AG04449 (cell line): Measurements from ENCODE around the gene SLC7A14.
"Not testable (repeated sequence)": the region's sequence is repeated elsewhere in the genome, so short reads cannot be mapped to it uniquely, and the experiment has no call there.

Experiments used
- CTCF ChIA-PET: fragments of 350-600 bp; formaldehyde crosslinking; extraction: SDS; loops from one replicate; lab custom pipeline; 2021; ENCODE audit warnings: antibody characterized with exemption; lab: Yijun Ruan, JAX
- POLR2A ChIA-PET: fragments of 400-600, 350-600 bp; formaldehyde crosslinking; extraction: SDS; loops from one replicate; lab custom pipeline; 2020; ENCODE audit warnings: antibody characterized with exemption, inconsistent platforms; lab: Yijun Ruan, JAX
- DNase-seq: peaks from one replicate; pipeline ENCODE4 v3.0.0-alpha.2; 2010; ENCODE audit warnings: low read depth, low spot score
- H3K4me3 ChIP-seq: 2 replicates; pipeline ENCODE4 v1.5.1; 2011; ENCODE audit warnings: low read depth, mild to moderate bottlenecking, control low read depth, low read length
- TF ChIP-seq, protein P1 (sequence below): IDR thresholded peaks from one replicate; pipeline ENCODE4 v1.5.1; 2011; ENCODE audit warnings: mild to moderate bottlenecking, moderate library complexity, low read length, control low read depth, inconsistent platforms; ENCODE audit not compliant: insufficient read depth; ENCODE audit errors: missing control alignments

The SLC7A14 gene

DNA sequence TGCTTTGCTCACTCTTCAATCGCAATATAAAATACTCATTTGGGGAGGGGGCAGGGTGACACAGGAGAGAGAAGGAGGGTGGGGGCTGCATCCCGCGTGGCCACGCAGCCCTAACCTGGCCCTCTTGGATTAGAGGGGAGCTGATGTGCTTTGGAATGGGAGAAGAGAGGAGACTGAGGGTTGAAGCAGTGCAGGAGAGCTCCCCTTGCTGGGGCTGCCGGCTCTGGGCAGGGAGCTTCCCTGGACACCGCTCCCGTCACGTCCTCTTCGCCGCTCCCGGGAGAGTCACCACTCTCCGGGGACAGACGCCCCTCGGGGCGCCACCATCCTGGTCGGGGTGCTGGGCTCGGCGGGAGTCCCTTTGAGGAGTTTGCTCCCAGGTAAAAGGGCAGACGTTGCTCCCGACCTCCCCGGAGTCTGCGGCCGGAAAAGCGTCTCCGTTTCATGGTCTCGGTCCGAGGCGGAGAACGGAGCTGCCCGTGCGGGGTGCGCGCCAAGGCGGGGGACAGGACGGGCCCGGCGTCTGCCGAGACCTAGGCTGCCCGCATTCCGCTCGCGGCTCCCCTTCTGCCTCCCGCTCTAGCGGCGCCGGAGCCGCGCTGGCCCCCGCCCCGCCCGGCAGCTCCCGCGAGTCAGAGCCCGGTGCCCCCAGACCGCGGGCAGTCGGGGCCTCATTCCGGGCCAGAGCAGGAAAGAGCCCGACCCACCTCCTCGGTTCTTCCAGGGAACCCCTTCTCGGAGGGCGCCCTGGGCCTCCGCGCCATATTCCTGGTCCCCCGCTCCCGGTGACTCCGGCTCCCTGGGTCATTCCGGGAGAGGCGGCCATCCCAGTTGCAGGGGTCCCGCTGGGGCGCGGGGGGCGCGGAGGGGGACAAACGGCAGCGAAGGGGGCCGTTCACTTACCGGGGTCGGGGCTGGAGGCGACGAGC, 603 bp downstream of the SLC7A14 start:
- TF ChIP-seq, protein P1, sequence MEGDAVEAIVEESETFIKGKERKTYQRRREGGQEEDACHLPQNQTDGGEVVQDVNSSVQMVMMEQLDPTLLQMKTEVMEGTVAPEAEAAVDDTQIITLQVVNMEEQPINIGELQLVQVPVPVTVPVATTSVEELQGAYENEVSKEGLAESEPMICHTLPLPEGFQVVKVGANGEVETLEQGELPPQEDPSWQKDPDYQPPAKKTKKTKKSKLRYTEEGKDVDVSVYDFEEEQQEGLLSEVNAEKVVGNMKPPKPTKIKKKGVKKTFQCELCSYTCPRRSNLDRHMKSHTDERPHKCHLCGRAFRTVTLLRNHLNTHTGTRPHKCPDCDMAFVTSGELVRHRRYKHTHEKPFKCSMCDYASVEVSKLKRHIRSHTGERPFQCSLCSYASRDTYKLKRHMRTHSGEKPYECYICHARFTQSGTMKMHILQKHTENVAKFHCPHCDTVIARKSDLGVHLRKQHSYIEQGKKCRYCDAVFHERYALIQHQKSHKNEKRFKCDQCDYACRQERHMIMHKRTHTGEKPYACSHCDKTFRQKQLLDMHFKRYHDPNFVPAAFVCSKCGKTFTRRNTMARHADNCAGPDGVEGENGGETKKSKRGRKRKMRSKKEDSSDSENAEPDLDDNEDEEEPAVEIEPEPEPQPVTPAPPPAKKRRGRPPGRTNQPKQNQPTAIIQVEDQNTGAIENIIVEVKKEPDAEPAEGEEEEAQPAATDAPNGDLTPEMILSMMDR = no peak
- ChIA-PET CTCF (interaction anchor here (1.2 to 4.7 kb wide), 7 partner anchors 8 to 226 kb away, joined by 3 to 45 read pairs (median 5); no protein-coding TSS in a partner anchor), POLR2A (no interaction called here)
- peak overlapping the region; percentile 54 for H3K4me3 ChIP-seq
- no peak for DNase-seq

DNA sequence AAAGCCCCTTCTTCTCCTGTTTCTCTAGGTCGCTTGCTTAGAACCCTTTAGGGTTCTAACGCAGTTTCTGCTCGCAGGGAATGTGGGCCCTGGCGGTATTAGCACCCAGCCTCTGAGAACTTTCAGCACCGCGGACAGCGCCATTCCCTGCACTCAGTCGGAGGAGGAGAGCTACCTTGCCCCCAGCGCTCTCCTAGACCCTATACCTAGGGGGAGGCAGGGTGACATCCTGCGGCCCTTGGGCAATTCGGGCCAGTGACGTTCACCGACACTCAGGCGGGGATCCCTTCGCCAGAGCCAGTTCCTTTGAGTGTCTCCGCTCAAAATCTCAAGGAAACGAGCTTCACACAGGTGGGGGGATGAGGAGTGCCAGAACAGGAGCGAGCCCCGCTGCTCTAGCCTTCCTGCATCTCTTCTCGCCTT, 1.3 kb downstream of the SLC7A14 start:
- ChIA-PET POLR2A (no interaction called here), CTCF (interaction anchor here (1.5 to 4.7 kb wide), 5 partner anchors 8 to 226 kb away, joined by 3 to 45 read pairs (median 5); no protein-coding TSS in a partner anchor)
- TF ChIP-seq, protein P1 = no peak
- peak overlapping the region; percentile 54 for H3K4me3 ChIP-seq
- DNase-seq = no peak

DNA sequence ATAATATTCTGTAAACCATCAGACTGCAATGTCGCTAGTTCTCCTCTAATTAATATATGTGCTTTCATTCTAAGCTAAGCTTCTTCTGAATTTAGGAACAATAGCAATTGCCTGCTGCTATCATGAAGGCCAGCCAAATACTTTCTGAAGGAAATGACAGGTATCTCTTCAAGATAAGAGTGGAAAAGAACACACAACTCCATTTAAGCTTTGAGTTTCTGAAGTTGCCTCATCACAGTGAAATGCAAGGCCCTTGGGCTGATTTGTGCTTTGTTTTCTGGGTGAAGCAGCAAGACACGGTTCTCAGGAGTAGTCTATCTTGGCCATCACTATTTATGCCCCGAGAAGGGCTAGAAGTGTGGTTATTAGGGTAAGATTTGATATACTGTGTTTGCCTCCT, 6.2 kb downstream of the SLC7A14 start:
- no peak for DNase-seq
- TF ChIP-seq, protein P1 = no peak
- ChIA-PET POLR2A (no interaction called here), CTCF (interaction anchor here (0.9 to 1.1 kb wide), 2 partner anchors 13 to 232 kb away, joined by 3 read pairs; no protein-coding TSS in a partner anchor)
- H3K4me3 ChIP-seq = no peak overlapping the region

DNA sequence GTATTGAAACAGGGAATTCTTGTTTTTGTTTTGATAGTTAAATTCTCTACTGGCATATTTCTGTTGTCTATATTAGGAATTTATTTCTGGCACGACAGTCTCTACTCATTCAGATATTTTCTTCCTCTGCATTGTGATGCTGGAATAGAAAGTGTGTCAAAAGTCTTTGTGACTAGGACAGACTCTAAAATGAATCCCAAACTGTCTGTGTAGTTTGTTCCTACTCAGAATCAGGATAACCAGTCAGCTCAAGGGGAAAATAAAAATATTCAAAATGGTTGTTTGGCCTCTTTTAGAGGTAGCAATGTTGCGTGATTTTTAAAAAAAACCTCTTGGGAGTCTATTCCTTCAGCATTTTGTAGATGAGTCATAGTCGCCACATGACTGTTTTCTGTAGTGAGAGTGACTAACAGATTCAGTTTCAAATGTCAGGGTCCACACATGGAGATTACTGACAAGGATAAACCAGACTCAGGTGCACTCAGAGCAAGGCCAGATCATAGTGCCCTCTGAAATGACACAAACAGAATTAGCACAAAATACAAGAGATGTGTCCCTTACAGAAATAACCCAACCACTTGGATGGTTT, 13.1 kb downstream of the SLC7A14 start:
- CTCF ChIA-PET = interaction anchor here (1.2 kb wide), 1 partner anchor 239 kb away, joined by 3 read pairs; no protein-coding TSS in a partner anchor

DNA sequence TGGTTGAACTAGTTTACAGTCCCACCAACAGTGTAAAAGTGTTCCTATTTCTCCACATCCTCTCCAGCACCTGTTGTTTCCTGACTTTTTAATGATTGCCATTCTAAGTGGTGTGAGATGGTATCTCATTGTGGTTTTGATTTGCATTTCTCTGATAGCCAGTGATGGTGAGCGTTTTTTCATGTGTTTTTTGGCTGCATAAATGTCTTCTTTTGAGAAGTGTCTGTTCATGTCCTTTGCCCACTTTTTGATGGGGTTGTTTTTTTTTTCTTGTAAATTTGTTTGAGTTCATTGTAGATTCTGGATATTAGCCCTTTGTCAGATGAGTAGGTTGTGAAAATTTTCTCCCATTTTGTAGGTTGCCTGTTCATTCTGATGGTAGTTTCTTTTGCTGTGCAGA, 18.3 kb downstream of the SLC7A14 start:
- CTCF ChIA-PET, POLR2A ChIA-PET, DNase-seq, H3K4me3 ChIP-seq: not testable (repeated sequence)

More for the DNA sequence above, 13.1 kb downstream of the SLC7A14 start:
- TF ChIP-seq, protein P1 = no peak
- POLR2A ChIA-PET = no interaction called here
- no peak overlapping the region for H3K4me3 ChIP-seq
- no peak for DNase-seq

DNA sequence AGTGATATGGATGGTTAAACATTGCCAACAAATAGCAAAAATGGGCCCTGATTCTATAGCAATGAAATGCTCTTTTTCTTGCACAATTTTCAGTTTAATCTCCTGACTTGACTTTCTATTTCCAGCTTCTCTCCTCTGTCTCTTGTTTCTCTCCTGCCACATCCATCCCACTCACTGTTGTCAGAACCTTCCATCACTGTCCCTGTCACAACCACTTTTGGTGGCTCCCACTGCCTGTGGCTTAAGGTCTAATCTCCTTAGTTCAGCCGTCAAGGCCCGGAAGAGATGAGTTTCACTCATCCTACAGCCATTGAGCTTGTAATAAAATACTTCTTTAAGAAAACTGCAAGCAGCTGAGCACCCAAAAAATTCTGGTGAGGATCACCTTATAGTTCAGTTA, 19.5 kb downstream of the SLC7A14 start:
- DNase-seq = no peak
- ChIA-PET CTCF (interaction anchor here (1.4 to 1.6 kb wide), 2 partner anchors 67 to 245 kb away, joined by 3 to 5 read pairs; no protein-coding TSS in a partner anchor), POLR2A (interaction anchor here (0.6 kb wide), 1 partner anchor 864 kb away, joined by 3 read pairs; no protein-coding TSS in a partner anchor)
- no peak overlapping the region for H3K4me3 ChIP-seq
- TF ChIP-seq, protein P1 = no peak
